ENCODE data around the gene JAKMIP2.
"Not testable (repeated sequence)": the region's sequence is repeated elsewhere in the genome, so short reads cannot be mapped to it uniquely, and the experiment has no call there.

JAKMIP2 gene

GRCh38 chr5:147642666-147643065 lies 139.9 kb downstream of the JAKMIP2 start:
- TF ChIP-seq JUND (IDR thresholded peaks at IDR 0.05; ENCODE audit: low read depth), result no peak
- in situ Hi-C loops (cut with HindIII; ENCODE audit: low pct_unique_long_range_greater_than_20kb, low sequenced_read_pairs), result no loop called here
- DNase-seq (ENCODE audit: low read depth in 1 of 2, low spot score in 1 of 2), result no peak

DNA sequence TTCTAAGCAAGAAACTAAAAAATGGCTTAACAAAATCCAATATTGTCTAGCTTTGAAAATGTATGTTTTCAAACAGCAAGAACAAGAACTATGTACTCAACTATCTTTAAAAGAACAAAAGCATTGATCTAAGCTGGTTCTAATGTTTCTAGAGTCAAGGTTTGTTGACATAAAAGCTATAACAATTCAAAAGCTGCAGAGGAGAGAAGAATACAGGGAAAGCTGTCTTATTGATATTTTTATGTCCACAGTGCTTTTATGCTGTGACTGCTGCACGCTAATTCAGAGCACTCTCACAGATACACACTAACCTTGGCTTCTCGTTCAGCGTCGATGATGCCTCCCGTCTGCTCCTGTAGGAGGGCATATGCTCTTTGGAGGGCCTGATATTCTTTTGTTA lies 143.2 kb downstream of the JAKMIP2 start:
- no peak for DNase-seq (ENCODE audit: low read depth in 1 of 2, low spot score in 1 of 2)
- in situ Hi-C loops (cut with HindIII; ENCODE audit: low pct_unique_long_range_greater_than_20kb, low sequenced_read_pairs), result no loop called here
- TF ChIP-seq JUND (IDR thresholded peaks at IDR 0.05; ENCODE audit: low read depth), result no peak

- in situ Hi-C loops (cut with HindIII; ENCODE audit: low pct_unique_long_range_greater_than_20kb, low sequenced_read_pairs), result no loop called here
- no peak for TF ChIP-seq JUND (IDR thresholded peaks at IDR 0.05; ENCODE audit: low read depth)
- DNase-seq (ENCODE audit: low read depth in 1 of 2, low spot score in 1 of 2), result no peak
Observed at GRCh38 chr5:147636729-147636984, 145.9 kb downstream of the JAKMIP2 start.

DNA sequence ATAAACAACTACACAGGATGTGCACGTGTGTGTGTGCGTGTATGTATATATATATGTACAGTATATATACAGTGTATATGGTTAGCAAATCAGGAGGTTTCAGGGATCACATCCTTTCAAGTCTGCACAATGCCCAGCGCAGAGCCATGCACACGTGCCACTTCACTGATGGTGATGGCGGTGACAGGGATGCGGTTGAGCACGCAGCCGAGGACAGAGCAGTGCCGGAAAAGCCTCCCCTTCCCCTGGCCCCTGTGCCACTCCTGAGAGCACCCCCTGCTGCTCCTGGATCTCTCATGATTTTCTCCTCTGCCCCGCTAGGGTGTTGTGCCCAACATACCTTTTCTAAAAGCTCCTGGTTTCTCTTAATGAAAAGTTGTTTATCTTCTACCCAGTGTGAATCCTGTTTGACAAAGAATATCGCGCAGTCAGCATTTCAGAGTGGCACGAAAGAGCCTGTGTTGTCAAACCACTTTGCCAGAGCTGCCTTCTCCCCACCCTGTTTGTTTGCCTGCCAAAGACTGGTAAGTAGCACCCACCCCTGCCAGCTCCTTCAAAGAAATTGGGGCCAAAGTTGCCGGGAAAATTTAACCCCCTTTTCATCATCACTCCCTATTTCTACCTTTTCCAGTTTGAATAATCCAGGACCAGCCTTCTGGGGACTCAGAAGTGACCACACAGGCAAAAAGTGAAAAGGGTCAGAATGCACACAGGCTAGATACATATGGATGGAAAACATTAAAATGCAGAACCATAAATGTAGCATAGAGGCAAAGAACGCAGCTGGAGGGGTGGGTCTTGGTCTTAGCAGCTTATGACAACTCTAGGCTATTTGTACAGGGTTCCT lies 146.4 kb downstream of the JAKMIP2 start:
- DNase-seq (ENCODE audit: low read depth in 1 of 2, low spot score in 1 of 2), result no peak
- in situ Hi-C loops (cut with HindIII; ENCODE audit: low pct_unique_long_range_greater_than_20kb, low sequenced_read_pairs), result no loop called here
- no peak for TF ChIP-seq JUND (IDR thresholded peaks at IDR 0.05; ENCODE audit: low read depth)

GRCh38 chr5:147635439-147635838 lies 147.1 kb downstream of the JAKMIP2 start:
- in situ Hi-C loops (cut with HindIII; ENCODE audit: low pct_unique_long_range_greater_than_20kb, low sequenced_read_pairs); DNase-seq (ENCODE audit: low read depth in 1 of 2, low spot score in 1 of 2): not testable (repeated sequence)

DNA sequence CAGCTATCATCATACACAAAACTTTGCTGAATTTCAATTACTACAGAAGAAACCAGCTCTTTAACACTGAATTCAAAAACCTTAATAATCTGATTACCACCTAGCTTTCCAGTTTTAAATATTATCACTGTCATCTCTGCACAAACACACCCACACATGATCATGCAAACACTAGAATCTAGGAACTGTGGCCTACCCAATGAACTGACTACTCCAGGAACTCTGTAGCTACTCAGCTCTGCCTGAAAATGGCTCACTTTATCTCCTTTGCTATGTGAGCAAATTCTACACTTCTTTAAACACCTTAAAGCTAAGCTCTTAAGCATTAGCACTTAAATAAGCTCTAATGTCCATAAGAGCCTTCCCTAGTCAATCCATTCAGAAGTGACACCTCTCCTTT lies 149.4 kb downstream of the JAKMIP2 start:
- in situ Hi-C loops (cut with HindIII; ENCODE audit: low pct_unique_long_range_greater_than_20kb, low sequenced_read_pairs), result no loop called here
- no peak for TF ChIP-seq JUND (IDR thresholded peaks at IDR 0.05; ENCODE audit: low read depth)
- DNase-seq (ENCODE audit: low read depth in 1 of 2, low spot score in 1 of 2), result no peak

GRCh38 chr5:147631428-147632003 lies 151.0 kb downstream of the JAKMIP2 start:
- DNase-seq (ENCODE audit: low read depth in 1 of 2, low spot score in 1 of 2), result no peak
- in situ Hi-C loops (cut with HindIII; ENCODE audit: low pct_unique_long_range_greater_than_20kb, low sequenced_read_pairs), result no loop called here

DNA sequence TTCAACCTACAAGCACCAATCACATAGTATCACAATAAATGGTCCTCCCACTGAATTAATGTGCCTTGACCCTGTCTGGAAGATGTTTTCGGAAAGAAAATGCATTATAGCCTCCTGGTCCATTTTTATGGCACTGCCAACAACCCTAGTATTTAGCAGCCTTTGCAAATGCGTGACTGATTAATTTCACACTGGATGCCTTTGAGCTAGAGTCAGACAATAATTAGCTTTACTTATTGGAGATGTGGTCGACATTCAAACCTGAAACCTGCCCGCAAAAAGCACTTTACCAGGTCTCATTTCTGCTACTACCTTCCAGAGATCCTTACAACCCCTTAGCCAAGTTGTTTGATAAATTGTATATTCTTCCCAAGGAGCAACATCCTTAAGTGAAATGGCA lies 153.3 kb downstream of the JAKMIP2 start:
- DNase-seq (ENCODE audit: low read depth in 1 of 2, low spot score in 1 of 2), result no peak
- no peak for TF ChIP-seq JUND (IDR thresholded peaks at IDR 0.05; ENCODE audit: low read depth)
- in situ Hi-C loops (cut with HindIII; ENCODE audit: low pct_unique_long_range_greater_than_20kb, low sequenced_read_pairs), result no loop called here

More at GRCh38 chr5:147631428-147632003, 151.0 kb downstream of the JAKMIP2 start:
- TF ChIP-seq JUND (IDR thresholded peaks at IDR 0.05; ENCODE audit: low read depth), result no peak

GRCh38 chr5:147628058-147628895 lies 154.3 kb downstream of the JAKMIP2 start:
- no peak for TF ChIP-seq JUND (IDR thresholded peaks at IDR 0.05; ENCODE audit: low read depth)
- DNase-seq (ENCODE audit: low read depth in 1 of 2, low spot score in 1 of 2), result peak; percentile 53 to 88
- in situ Hi-C loops (cut with HindIII; ENCODE audit: low pct_unique_long_range_greater_than_20kb, low sequenced_read_pairs), result no loop called here

GRCh38 chr5:147626464-147626863 lies 156.1 kb downstream of the JAKMIP2 start:
- no peak for TF ChIP-seq JUND (IDR thresholded peaks at IDR 0.05; ENCODE audit: low read depth)
- no peak for DNase-seq (ENCODE audit: low read depth in 1 of 2, low spot score in 1 of 2)
- in situ Hi-C loops (cut with HindIII; ENCODE audit: low pct_unique_long_range_greater_than_20kb, low sequenced_read_pairs), result no loop called here

- TF ChIP-seq JUND (IDR thresholded peaks at IDR 0.05; ENCODE audit: low read depth), result no peak
- in situ Hi-C loops (cut with HindIII; ENCODE audit: low pct_unique_long_range_greater_than_20kb, low sequenced_read_pairs), result no loop called here
- DNase-seq (ENCODE audit: low read depth in 1 of 2, low spot score in 1 of 2), result no peak
Observed at GRCh38 chr5:147621016-147621415, 161.5 kb downstream of the JAKMIP2 start.

- no peak for DNase-seq (ENCODE audit: low read depth in 1 of 2, low spot score in 1 of 2)
- no peak for TF ChIP-seq JUND (IDR thresholded peaks at IDR 0.05; ENCODE audit: low read depth)
- in situ Hi-C loops (cut with HindIII; ENCODE audit: low pct_unique_long_range_greater_than_20kb, low sequenced_read_pairs), result no loop called here
Observed at GRCh38 chr5:147619281-147619878, 163.1 kb downstream of the JAKMIP2 start.

Data from T47D (cell line).